ENCODE data around the gene BOD1. TPM values are rescaled to one million over a fixed set of nuclear protein-coding genes. Genes with fewer than 3 reads are reported as not detected.

The BOD1 gene
- total and polyA plus RNA-seq, 7 donors: 57.0 to 295 (median 120) TPM

DNA sequence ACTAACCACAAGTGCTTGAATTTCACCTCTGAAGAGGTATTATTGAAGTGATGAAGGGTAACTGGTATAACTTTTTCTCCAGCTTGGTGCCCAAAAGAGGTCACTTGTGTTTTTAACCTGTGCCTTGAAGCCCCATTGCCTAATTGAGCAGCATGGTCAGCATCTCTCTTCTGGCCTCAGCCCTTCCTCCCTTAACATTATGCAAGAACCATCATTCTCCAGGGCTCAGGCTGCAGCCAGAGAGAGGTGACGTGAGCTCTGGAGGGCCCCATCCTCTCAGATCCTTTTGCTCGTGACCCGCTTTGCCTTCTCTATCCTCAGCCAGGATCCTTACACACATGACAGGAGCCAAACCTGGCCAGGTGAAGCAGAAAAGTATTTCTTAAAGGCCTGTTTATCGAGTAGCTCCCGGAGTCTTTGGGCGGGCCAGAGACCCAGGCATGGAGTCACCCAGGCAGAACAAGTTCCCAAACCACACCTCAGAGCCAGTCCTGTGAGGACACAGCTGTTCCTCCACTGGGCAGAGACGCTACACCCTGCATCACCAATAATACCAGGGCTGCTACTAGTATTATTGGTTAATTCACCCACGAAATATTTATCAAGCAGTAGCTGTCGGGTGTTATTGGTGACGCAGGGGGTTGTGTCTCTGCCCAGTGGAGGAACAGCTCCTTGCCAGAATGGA lies 29.6 kb upstream of the BOD1 start:
- no peaks in the 10 kb centered on the region for H3K36me3 ChIP-seq (ENCODE audit: insufficient read depth in 1 of 2, low read depth in 1 of 2)
- H3K4me3 ChIP-seq: no peak overlapping the region
- DNase-seq (no peak), ATAC-seq (no peak)
- H3K27ac ChIP-seq: no peak overlapping the region
- intact Hi-C loops (cut with DNase I): no loop called here
- no peaks in the 10 kb centered on the region for H3K27me3 ChIP-seq (ENCODE audit: insufficient read depth in 3 of 3, low read length in 2 of 3)
- TF ChIP-seq, protein P1, sequence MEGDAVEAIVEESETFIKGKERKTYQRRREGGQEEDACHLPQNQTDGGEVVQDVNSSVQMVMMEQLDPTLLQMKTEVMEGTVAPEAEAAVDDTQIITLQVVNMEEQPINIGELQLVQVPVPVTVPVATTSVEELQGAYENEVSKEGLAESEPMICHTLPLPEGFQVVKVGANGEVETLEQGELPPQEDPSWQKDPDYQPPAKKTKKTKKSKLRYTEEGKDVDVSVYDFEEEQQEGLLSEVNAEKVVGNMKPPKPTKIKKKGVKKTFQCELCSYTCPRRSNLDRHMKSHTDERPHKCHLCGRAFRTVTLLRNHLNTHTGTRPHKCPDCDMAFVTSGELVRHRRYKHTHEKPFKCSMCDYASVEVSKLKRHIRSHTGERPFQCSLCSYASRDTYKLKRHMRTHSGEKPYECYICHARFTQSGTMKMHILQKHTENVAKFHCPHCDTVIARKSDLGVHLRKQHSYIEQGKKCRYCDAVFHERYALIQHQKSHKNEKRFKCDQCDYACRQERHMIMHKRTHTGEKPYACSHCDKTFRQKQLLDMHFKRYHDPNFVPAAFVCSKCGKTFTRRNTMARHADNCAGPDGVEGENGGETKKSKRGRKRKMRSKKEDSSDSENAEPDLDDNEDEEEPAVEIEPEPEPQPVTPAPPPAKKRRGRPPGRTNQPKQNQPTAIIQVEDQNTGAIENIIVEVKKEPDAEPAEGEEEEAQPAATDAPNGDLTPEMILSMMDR (IDR thresholded peaks at IDR 0.05): no peak
- H3K4me1 ChIP-seq: no peaks in the 10 kb centered on the region
- H3K9me3 ChIP-seq: no peaks in the 10 kb centered on the region
- WGBS, 3 donors: 84 to 92% (median 86%) methylated on average over 10 of the region's 10 CpGs

DNA sequence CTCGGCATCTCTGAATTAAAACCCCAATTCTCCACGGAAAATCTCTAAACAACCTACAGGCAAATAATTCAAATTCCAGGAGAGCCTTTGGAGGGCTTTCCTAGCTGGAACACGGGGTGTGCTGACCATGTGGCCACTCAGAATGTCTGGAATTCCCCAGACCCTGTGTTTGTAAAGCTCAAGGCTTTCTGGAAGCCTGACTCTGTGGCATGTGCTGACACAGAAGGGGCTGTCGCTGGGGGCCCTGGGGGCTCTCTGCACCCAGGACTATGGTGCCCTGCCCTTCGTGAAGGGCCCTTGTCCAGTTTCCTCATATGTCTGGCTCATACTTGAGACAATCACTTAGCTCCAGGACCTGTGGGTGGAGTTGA lies 29.0 kb upstream of the BOD1 start:
- WGBS, 3 donors: 48 to 58% (median 51%) methylated on average over 5 of the region's 5 CpGs
- no peaks in the 10 kb centered on the region for H3K9me3 ChIP-seq
- intact Hi-C loops (cut with DNase I): no loop called here
- H3K27ac ChIP-seq: no peak overlapping the region
- no peaks in the 10 kb centered on the region for H3K27me3 ChIP-seq (ENCODE audit: insufficient read depth in 3 of 3, low read length in 2 of 3)
- ATAC-seq: no peak
- TF ChIP-seq, protein P1 (IDR thresholded peaks at IDR 0.05): no peak
- no peak overlapping the region for H3K4me3 ChIP-seq
- DNase-seq: no peak
- H3K4me1 ChIP-seq: no peaks in the 10 kb centered on the region
- H3K36me3 ChIP-seq (ENCODE audit: insufficient read depth in 1 of 2, low read depth in 1 of 2): no peaks in the 10 kb centered on the region

DNA sequence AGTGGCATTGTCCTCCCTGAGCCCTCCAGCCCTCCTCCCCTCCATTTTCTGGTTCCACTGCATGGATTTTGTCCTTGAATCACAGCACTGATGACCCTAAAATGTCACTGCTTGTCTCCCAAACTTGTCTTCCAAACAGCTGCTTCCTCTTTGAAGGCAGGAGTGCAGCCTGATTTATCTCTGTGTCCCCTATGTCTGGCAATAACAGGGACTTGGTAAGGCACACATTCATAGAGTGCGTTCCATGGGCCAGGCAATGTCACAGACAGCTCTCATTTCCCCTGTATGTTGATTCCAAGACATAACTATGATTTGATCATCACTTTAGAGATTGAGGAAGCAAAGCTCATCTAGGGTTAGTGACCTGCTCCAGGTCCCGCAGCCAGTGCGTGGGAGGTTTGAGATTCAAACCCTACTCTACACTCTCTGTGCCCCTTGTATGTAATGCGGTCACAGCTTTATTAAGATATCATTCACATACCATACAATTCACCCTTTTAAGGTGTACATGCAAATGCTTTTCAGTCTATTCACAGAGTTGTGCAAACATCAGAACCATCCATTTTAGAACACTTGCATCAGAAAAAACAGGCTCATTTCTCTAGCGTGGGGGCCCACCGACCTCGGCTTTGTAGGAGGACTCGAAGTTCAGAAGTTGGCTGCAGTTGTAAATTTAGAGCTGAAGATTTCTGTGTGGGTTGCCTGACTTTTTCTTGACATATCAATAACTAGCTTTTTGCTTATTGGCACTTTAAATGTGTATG lies 28.4 kb upstream of the BOD1 start:
- TF ChIP-seq, protein P1 (IDR thresholded peaks at IDR 0.05): no peak
- intact Hi-C loops (cut with DNase I): no loop called here
- no peak for DNase-seq
- no peak overlapping the region for H3K4me3 ChIP-seq
- no peaks in the 10 kb centered on the region for H3K9me3 ChIP-seq
- 41 to 61% (median 47%) methylated on average over 8 of the region's 8 CpGs for WGBS, 3 donors
- no peak overlapping the region for H3K27ac ChIP-seq
- peak in 2 of 4 donors; percentile 51 to 68 for ATAC-seq
- no peaks in the 10 kb centered on the region for H3K36me3 ChIP-seq (ENCODE audit: insufficient read depth in 1 of 2, low read depth in 1 of 2)
- H3K27me3 ChIP-seq (ENCODE audit: insufficient read depth in 3 of 3, low read length in 2 of 3): no peaks in the 10 kb centered on the region
- H3K4me1 ChIP-seq: no peaks in the 10 kb centered on the region

DNA sequence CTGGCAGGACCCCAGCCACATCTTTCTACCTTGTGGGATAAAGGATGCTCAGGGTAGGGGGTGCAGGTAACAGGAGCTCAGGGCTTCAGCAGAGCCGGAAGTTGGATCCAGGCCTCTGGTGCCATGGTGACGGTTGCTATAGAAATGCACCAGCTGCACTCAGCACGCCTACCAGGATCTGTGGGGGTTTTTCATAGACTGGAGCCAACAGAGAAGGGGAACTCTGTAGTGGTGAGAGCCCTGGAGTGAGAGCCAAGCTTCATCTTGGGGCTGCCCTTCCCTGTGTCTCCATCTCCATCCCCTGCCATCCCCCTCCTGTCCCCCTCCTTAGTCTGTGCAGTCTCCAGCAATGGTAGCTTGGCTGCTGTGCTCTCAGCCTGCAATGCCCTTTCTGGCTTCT lies 27.5 kb upstream of the BOD1 start:
- DNase-seq: no peak
- TF ChIP-seq, protein P1 (IDR thresholded peaks at IDR 0.05): no peak
- intact Hi-C loops (cut with DNase I): no loop called here
- H3K4me3 ChIP-seq: no peak overlapping the region
- no peaks in the 10 kb centered on the region for H3K36me3 ChIP-seq (ENCODE audit: insufficient read depth in 1 of 2, low read depth in 1 of 2)
- ATAC-seq: peak in 2 of 4 donors; percentile 22
- H3K9me3 ChIP-seq: no peaks in the 10 kb centered on the region
- H3K27me3 ChIP-seq (ENCODE audit: insufficient read depth in 3 of 3, low read length in 2 of 3): no peaks in the 10 kb centered on the region
- 56 to 78% (median 58%) methylated on average over 3 of the region's 3 CpGs for WGBS, 3 donors
- no peaks in the 10 kb centered on the region for H3K4me1 ChIP-seq
- H3K27ac ChIP-seq: no peak overlapping the region

Measured in psoas muscle (tissue), 8 donors.